H9 (cell line): ENCODE data around the gene HPSE. TPM values are rescaled to one million over a fixed set of nuclear protein-coding genes. Genes with fewer than 3 reads are reported as not detected.

Experiments used
- DNase-seq: peaks from one replicate; pipeline ENCODE4 v3.0.0-alpha.2; 2017
- H2AFZ ChIP-seq: one replicate; pipeline ENCODE4 v1.6.1; 2013; ENCODE audit warnings: mild to moderate bottlenecking, low read length, control low read depth, moderate library complexity
- H2AK5ac ChIP-seq: 2 replicates; pipeline ENCODE4 v1.6.1; 2013; ENCODE audit warnings: low read length, control low read depth, mixed read lengths; ENCODE audit not compliant: insufficient read length
- H2BK120ac ChIP-seq: one replicate; pipeline ENCODE4 v1.6.1; 2013; ENCODE audit warnings: low read depth, mild to moderate bottlenecking, low read length, control low read depth, inconsistent platforms; ENCODE audit not compliant: poor library complexity, severe bottlenecking
- H2BK12ac ChIP-seq: 2 replicates; pipeline ENCODE4 v1.6.1; 2013; ENCODE audit warnings: low read length, control low read depth, mixed read lengths, low read depth; ENCODE audit not compliant: insufficient read length
- H2BK15ac ChIP-seq: 2 replicates; pipeline ENCODE4 v1.6.1; 2013; ENCODE audit warnings: low read depth, low read length, control low read depth
- H2BK20ac ChIP-seq: one replicate; pipeline ENCODE4 v1.6.1; 2013; ENCODE audit warnings: low read depth, mild to moderate bottlenecking, low read length, control low read depth, inconsistent platforms; ENCODE audit not compliant: poor library complexity, severe bottlenecking
- H2BK5ac ChIP-seq: 2 replicates; pipeline ENCODE4 v1.6.1; 2013; ENCODE audit warnings: low read length, control low read depth, mixed read lengths; ENCODE audit not compliant: insufficient read length
- H3K14ac ChIP-seq: 2 replicates; pipeline ENCODE4 v1.6.1; 2013; ENCODE audit warnings: low read length, control low read depth; ENCODE audit not compliant: insufficient read depth
- H3K18ac ChIP-seq: 2 replicates; pipeline ENCODE4 v1.6.1; 2013; ENCODE audit warnings: low read depth, mild to moderate bottlenecking, mixed read lengths, low read length, control low read depth; ENCODE audit not compliant: insufficient read length
- H3K23ac ChIP-seq: 2 replicates; pipeline ENCODE4 v1.6.1; 2013; ENCODE audit warnings: low read length, control low read depth, mixed read lengths, low read depth; ENCODE audit not compliant: insufficient read length
- H3K23me2 ChIP-seq: 2 replicates; pipeline ENCODE4 v1.6.1; 2013; ENCODE audit warnings: low read depth, mild to moderate bottlenecking, mixed read lengths, low read length, control low read depth; ENCODE audit not compliant: insufficient read length, poor library complexity, severe bottlenecking
- H3K27ac ChIP-seq: 2 replicates; pipeline ENCODE4 v1.5.1; 2013; ENCODE audit warnings: low read length, control low read depth, mixed read lengths, low read depth; ENCODE audit not compliant: insufficient read length
- H3K27me3 ChIP-seq: 2 replicates; pipeline ENCODE4 v1.6.1; 2013; ENCODE audit warnings: low read length, control low read depth, inconsistent platforms; ENCODE audit not compliant: insufficient read depth
- H3K4ac ChIP-seq: 2 replicates; pipeline ENCODE4 v1.6.1; 2013; ENCODE audit warnings: low read depth, mild to moderate bottlenecking, control low read depth, inconsistent platforms, low read length, moderate library complexity
- H3K4me1 ChIP-seq: 2 replicates; pipeline ENCODE4 v1.6.1; 2013; ENCODE audit warnings: low read length, control low read depth, inconsistent platforms; ENCODE audit not compliant: insufficient read depth
- H3K4me2 ChIP-seq: 2 replicates; pipeline ENCODE4 v1.6.1; 2013; ENCODE audit warnings: low read length, control low read depth, mixed read lengths; ENCODE audit not compliant: insufficient read length, insufficient read depth
- H3K56ac ChIP-seq: 2 replicates; pipeline ENCODE4 v1.6.1; 2013; ENCODE audit warnings: low read depth, mild to moderate bottlenecking, mixed read lengths, low read length, control low read depth; ENCODE audit not compliant: insufficient read length
- H3K79me1 ChIP-seq: 2 replicates; pipeline ENCODE4 v1.6.1; 2013; ENCODE audit warnings: low read depth, mild to moderate bottlenecking, moderate library complexity, low read length, control low read depth, inconsistent platforms; ENCODE audit not compliant: insufficient read depth, poor library complexity, severe bottlenecking
- H3K79me2 ChIP-seq: 2 replicates; pipeline ENCODE4 v1.6.1; 2013; ENCODE audit warnings: low read length, control low read depth, inconsistent platforms; ENCODE audit not compliant: insufficient read depth
- H3K9ac ChIP-seq: 2 replicates; pipeline ENCODE4 v1.6.1; 2013; ENCODE audit warnings: low read length, control low read depth, mixed read lengths; ENCODE audit not compliant: insufficient read length; ENCODE audit errors: extremely low read depth
- H3K9me3 ChIP-seq: one replicate; pipeline ENCODE4 v1.6.1; 2013; ENCODE audit warnings: low read depth, low read length, inconsistent platforms; ENCODE audit not compliant: control insufficient read depth
- H3T11ph ChIP-seq: one replicate; pipeline ENCODE4 v1.6.1; 2013; ENCODE audit warnings: mild to moderate bottlenecking, low read length, control low read depth, inconsistent platforms
- H4K20me1 ChIP-seq: one replicate; pipeline ENCODE4 v1.6.1; 2013; ENCODE audit not compliant: control insufficient read depth, insufficient read length, insufficient read depth
- H4K5ac ChIP-seq: 2 replicates; pipeline ENCODE4 v1.6.1; 2013; ENCODE audit warnings: low read depth, mild to moderate bottlenecking, mixed read lengths, low read length, control low read depth; ENCODE audit not compliant: insufficient read length
- H4K8ac ChIP-seq: replicated peaks from 2 replicates; pipeline ENCODE4 v1.6.1; 2013; ENCODE audit warnings: low read length, control low read depth, mixed read lengths, low read depth; ENCODE audit not compliant: insufficient read length
- H4K91ac ChIP-seq: 2 replicates; pipeline ENCODE4 v1.6.1; 2013; ENCODE audit warnings: low read depth, mild to moderate bottlenecking, moderate library complexity, mixed read lengths, low read length, control low read depth; ENCODE audit not compliant: insufficient read length
- H3K27ac Mint-ChIP-seq, 3 experiments: 2 replicates in 2 of 3; 3 replicates in 1 of 3; pipeline ENCODE4 v1.8.0; 2020 to 2021; ENCODE audit warnings: mixed read lengths in 3 of 3, mild to moderate bottlenecking in 1 of 3, moderate library complexity in 1 of 3
- H3K27me3 Mint-ChIP-seq: 2 replicates; pipeline ENCODE4 v1.8.0; 2021; ENCODE audit warnings: low read depth, mild to moderate bottlenecking, moderate library complexity, mixed read lengths
- H3K36me3 Mint-ChIP-seq, 3 experiments: 2 replicates in 2 of 3; 3 replicates in 1 of 3; pipeline ENCODE4 v1.8.0; 2020 to 2021; ENCODE audit warnings: low read depth in 3 of 3, mixed read lengths in 3 of 3; ENCODE audit not compliant: insufficient read depth in 1 of 3
- H3K4me1 Mint-ChIP-seq, 2 experiments: 2 replicates each; pipeline ENCODE4 v1.8.0; 2020; ENCODE audit warnings: mixed read lengths in 2 of 2
- H3K4me3 Mint-ChIP-seq, 2 experiments: 2 replicates in 1 of 2; 3 replicates in 1 of 2; pipeline ENCODE4 v1.8.0; 2020 to 2021; ENCODE audit warnings: mild to moderate bottlenecking in 2 of 2, mixed read lengths in 2 of 2, moderate library complexity in 1 of 2
- H3K9me3 Mint-ChIP-seq, 2 experiments: 2 replicates in 1 of 2; 3 replicates in 1 of 2; pipeline ENCODE4 v1.8.0; 2020; ENCODE audit warnings: mild to moderate bottlenecking in 2 of 2, mixed read lengths in 2 of 2, moderate library complexity in 1 of 2
- WGBS: extraction: QIAGEN DNeasy Blood & Tissue Kit; methylation state at CpG from one replicate; pipeline ENCODE4 v1.1.7; 2013; ENCODE audit warnings: missing lambda C conversion rate, low lambda C conversion rate, mixed read lengths; ENCODE audit not compliant: insufficient read length; ENCODE audit errors: extremely low coverage; 5-methylcytosine and 5-hydroxymethylcytosine counted together
- total RNA-seq: library from RNA; stranded (reverse); gene quantifications from 2 replicates; pipeline ENCODE4 v1.2.1, GENCODE V29; 2021
- TF ChIP-seq, protein P1 (sequence below): fragments of 200-600 bp; sonication (generic); conservative IDR thresholded peaks from 3 replicates; pipeline ENCODE4 v1.8.0; 2021; ENCODE audit warnings: antibody characterized with exemption, mild to moderate bottlenecking

HPSE gene
- total RNA-seq, 1 experiment from 2014 or later = 2.0 TPM

DNA sequence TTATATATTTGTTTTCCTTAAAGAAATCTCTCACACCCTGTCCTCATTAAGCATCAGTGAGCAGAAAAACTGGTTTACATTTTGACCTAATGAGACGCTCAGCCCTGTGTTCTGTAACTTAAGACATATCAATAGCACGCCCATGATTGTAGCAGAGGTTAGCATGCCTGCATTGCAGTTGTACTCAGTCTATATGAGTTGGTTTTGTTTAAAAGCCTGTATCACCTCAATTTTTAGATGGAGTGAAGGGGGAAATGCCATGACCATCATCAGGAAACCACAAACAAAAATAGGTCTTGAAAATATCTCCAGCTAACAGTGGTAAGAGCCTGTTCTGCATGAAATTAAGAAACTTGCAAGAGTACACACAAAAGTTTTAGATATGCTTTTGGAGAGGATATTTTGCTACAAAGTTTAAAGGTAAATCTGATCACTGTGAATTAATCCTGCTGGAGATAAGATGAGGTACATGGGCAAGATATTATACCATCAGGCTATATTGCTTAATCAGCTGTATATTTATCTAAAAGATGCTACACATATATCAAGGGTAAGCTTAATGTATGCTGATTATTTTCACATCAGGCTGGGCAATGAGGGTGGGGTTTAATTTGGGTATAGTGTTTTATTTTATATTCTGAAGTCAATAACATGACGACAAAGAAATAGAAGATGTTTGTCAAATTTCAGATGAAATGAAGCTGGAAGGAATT, 36.9 kb downstream of the HPSE start:
- Histone ChIP-seq H2BK20ac (no peak overlapping the region), H3K23ac (no peak overlapping the region), H3K27ac (no peak overlapping the region), H3K4me2 (no peak overlapping the region), H2BK5ac (no peak overlapping the region), H3K79me1 (no peaks in the 10 kb centered on the region), H3T11ph (no peak overlapping the region), H3K56ac (no peak overlapping the region), H4K8ac (no peak overlapping the region), H2BK120ac (no peak overlapping the region), H3K4me1 (no peaks in the 10 kb centered on the region), H2BK12ac (no peak overlapping the region), H4K20me1 (no peaks in the 10 kb centered on the region), H4K91ac (no peak overlapping the region), H3K79me2 (no peaks in the 10 kb centered on the region), H3K27me3 (no peaks in the 10 kb centered on the region), H3K9ac (no peak overlapping the region), H2AFZ (no peak overlapping the region), H3K9me3 (no peaks in the 10 kb centered on the region), H3K4ac (no peak overlapping the region), H3K18ac (no peak overlapping the region), H3K14ac (no peak overlapping the region), H2AK5ac (no peak overlapping the region), H3K23me2 (no peaks in the 10 kb centered on the region), H4K5ac (no peak overlapping the region), H2BK15ac (no peak overlapping the region)
- H3K4me3 Mint-ChIP-seq = no peak overlapping the region
- DNase-seq = no peak
- no peak overlapping the region for H3K27ac Mint-ChIP-seq
- no peaks in the 10 kb centered on the region for H3K9me3 Mint-ChIP-seq
- TF ChIP-seq, protein P1, sequence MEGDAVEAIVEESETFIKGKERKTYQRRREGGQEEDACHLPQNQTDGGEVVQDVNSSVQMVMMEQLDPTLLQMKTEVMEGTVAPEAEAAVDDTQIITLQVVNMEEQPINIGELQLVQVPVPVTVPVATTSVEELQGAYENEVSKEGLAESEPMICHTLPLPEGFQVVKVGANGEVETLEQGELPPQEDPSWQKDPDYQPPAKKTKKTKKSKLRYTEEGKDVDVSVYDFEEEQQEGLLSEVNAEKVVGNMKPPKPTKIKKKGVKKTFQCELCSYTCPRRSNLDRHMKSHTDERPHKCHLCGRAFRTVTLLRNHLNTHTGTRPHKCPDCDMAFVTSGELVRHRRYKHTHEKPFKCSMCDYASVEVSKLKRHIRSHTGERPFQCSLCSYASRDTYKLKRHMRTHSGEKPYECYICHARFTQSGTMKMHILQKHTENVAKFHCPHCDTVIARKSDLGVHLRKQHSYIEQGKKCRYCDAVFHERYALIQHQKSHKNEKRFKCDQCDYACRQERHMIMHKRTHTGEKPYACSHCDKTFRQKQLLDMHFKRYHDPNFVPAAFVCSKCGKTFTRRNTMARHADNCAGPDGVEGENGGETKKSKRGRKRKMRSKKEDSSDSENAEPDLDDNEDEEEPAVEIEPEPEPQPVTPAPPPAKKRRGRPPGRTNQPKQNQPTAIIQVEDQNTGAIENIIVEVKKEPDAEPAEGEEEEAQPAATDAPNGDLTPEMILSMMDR = no peak
- H3K36me3 Mint-ChIP-seq = no peaks in the 10 kb centered on the region
- WGBS = 100% methylated on average over 1 of the region's 3 CpGs
- H3K4me1 Mint-ChIP-seq = no peaks in the 10 kb centered on the region
- no peaks in the 10 kb centered on the region for H3K27me3 Mint-ChIP-seq
